ENCODE measurements around the gene GRB2.

DNA sequence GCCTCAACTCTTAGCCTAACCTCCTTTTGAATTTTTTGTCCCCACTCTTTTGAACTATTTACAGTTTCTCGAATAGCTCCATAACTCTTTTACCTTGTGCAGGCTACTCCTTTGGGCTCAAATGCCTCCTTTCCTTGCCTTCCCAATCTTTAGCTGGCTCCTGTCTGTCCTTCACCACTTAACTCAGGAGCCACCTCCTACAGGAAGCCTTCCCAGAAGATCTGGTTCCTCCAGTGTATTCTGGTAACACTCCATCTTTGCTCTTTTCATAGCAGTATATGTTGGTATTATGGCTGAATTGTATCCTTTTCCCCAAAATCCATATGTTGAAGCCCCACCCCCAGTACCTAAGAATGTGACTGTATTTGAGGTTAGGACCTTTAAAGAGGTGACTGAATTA lies 9.0 kb upstream of the GRB2 start:
- TF ChIP-seq, protein P1, sequence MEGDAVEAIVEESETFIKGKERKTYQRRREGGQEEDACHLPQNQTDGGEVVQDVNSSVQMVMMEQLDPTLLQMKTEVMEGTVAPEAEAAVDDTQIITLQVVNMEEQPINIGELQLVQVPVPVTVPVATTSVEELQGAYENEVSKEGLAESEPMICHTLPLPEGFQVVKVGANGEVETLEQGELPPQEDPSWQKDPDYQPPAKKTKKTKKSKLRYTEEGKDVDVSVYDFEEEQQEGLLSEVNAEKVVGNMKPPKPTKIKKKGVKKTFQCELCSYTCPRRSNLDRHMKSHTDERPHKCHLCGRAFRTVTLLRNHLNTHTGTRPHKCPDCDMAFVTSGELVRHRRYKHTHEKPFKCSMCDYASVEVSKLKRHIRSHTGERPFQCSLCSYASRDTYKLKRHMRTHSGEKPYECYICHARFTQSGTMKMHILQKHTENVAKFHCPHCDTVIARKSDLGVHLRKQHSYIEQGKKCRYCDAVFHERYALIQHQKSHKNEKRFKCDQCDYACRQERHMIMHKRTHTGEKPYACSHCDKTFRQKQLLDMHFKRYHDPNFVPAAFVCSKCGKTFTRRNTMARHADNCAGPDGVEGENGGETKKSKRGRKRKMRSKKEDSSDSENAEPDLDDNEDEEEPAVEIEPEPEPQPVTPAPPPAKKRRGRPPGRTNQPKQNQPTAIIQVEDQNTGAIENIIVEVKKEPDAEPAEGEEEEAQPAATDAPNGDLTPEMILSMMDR (IDR thresholded peaks at IDR 0.05; ENCODE audit: insufficient read depth, low read length, poor library complexity, severe bottlenecking): no peak
- TF ChIP-seq EZH2phosphoT487 (conservative IDR thresholded peaks at IDR 0.05; ENCODE audit: low read length): no peak

All from SU-DHL-6 (cell line).